GM23338 (cell line): Measurements from ENCODE around the gene NAT8L. TPM values are rescaled to one million over a fixed set of nuclear protein-coding genes. Genes with fewer than 3 reads are reported as not detected.

Source experiments
- ATAC-seq: fragments of 200-7000 bp; cut with Tn5 transposase; 3 replicates; pipeline ENCODE4 v1.9.1; 2020
- DNase-seq: peaks from one replicate; pipeline ENCODE4 v3.0.0-alpha.2; 2015; ENCODE audit warnings: low spot score
- H2AFZ ChIP-seq: fragments of 200-600 bp; sonication (generic); 2 replicates; pipeline ENCODE4 v1.8.0; 2016; ENCODE audit warnings: antibody characterized with exemption, mild to moderate bottlenecking, moderate library complexity
- H3F3A ChIP-seq: fragments of 200-600 bp; sonication (generic); replicated peaks from 2 replicates; pipeline ENCODE4 v1.8.0; 2017; ENCODE audit warnings: antibody characterized with exemption, mixed run types, low read depth
- H3K27ac ChIP-seq: fragments of 200-600 bp; sonication (generic); 2 replicates; pipeline ENCODE4 v1.6.1; 2016; ENCODE audit warnings: low read depth
- H3K27me3 ChIP-seq: fragments of 200-600 bp; sonication (generic); 2 replicates; pipeline ENCODE4 v1.8.0; 2016; ENCODE audit warnings: mild to moderate bottlenecking, mixed run types, moderate library complexity; ENCODE audit not compliant: insufficient read depth
- H3K36me3 ChIP-seq: fragments of 200-600 bp; sonication (generic); 2 replicates; pipeline ENCODE4 v1.8.0; 2016; ENCODE audit warnings: mild to moderate bottlenecking; ENCODE audit not compliant: insufficient read depth
- H3K4me1 ChIP-seq: fragments of 200-600 bp; sonication (generic); 2 replicates; pipeline ENCODE4 v1.8.0; 2016; ENCODE audit warnings: mild to moderate bottlenecking, moderate library complexity; ENCODE audit not compliant: insufficient read depth
- H3K4me2 ChIP-seq: fragments of 200-600 bp; sonication (generic); 2 replicates; pipeline ENCODE4 v1.7.1; 2017; ENCODE audit warnings: mixed run types
- H3K4me3 ChIP-seq: fragments of 200-600 bp; sonication (generic); 2 replicates; pipeline ENCODE4 v1.6.1; 2016; ENCODE audit warnings: mixed run types
- H3K79me2 ChIP-seq: fragments of 200-600 bp; sonication (generic); replicated peaks from 2 replicates; pipeline ENCODE4 v1.8.0; 2017; ENCODE audit warnings: mild to moderate bottlenecking; ENCODE audit not compliant: insufficient read depth
- H3K9me2 ChIP-seq: fragments of 200-600 bp; sonication (generic); 2 replicates; pipeline ENCODE4 v1.8.0; 2017; ENCODE audit not compliant: insufficient read depth
- H4K20me1 ChIP-seq: fragments of 200-600 bp; sonication (generic); replicated peaks from 2 replicates; pipeline ENCODE4 v1.8.0; 2017; ENCODE audit warnings: mild to moderate bottlenecking; ENCODE audit not compliant: insufficient read depth
- H3K27ac Mint-ChIP-seq: 2 replicates; pipeline ENCODE4 v1.8.0; 2020; ENCODE audit warnings: inconsistent platforms, mild to moderate bottlenecking, moderate library complexity, mixed read lengths
- H3K27me3 Mint-ChIP-seq: 3 replicates; pipeline ENCODE4 v1.8.0; 2022; ENCODE audit warnings: low read depth, mild to moderate bottlenecking, moderate library complexity, mixed read lengths, inconsistent platforms; ENCODE audit not compliant: insufficient read depth, poor library complexity
- H3K36me3 Mint-ChIP-seq: 3 replicates; pipeline ENCODE4 v1.8.0; 2021; ENCODE audit warnings: low read depth, mild to moderate bottlenecking, inconsistent platforms, moderate library complexity, mixed read lengths
- H3K4me1 Mint-ChIP-seq: 3 replicates; pipeline ENCODE4 v1.8.0; 2020; ENCODE audit warnings: mild to moderate bottlenecking, inconsistent platforms, mixed read lengths
- H3K4me3 Mint-ChIP-seq: 3 replicates; pipeline ENCODE4 v1.8.0; 2021; ENCODE audit warnings: moderate library complexity, mild to moderate bottlenecking, inconsistent platforms, mixed read lengths
- H3K9me3 Mint-ChIP-seq: 3 replicates; pipeline ENCODE4 v1.8.0; 2020; ENCODE audit warnings: moderate library complexity, mild to moderate bottlenecking, inconsistent platforms, mixed read lengths
- CREB1 ChIP-seq: fragments of 250-450 bp; sonication (Bioruptor Pico); IDR thresholded peaks from 2 replicates; pipeline ENCODE4 v1.5.0; 2020; ENCODE audit warnings: low read depth, mild to moderate bottlenecking, moderate library complexity
- ETS1 ChIP-seq: IDR thresholded peaks from 2 replicates; pipeline ENCODE4 v1.6.1; 2016; ENCODE audit warnings: antibody characterized with exemption
- EZH2 ChIP-seq: fragments of 200-600 bp; sonication (generic); IDR thresholded peaks from one replicate; pipeline ENCODE4 v1.8.0; 2017; ENCODE audit warnings: antibody characterized with exemption, mild to moderate bottlenecking, low read depth; ENCODE audit not compliant: unreplicated experiment
- EZH2phosphoT487 ChIP-seq: fragments of 200-600 bp; sonication (generic); IDR thresholded peaks from one replicate; pipeline ENCODE4 v1.8.1; 2018; ENCODE audit warnings: antibody characterized with exemption; ENCODE audit not compliant: unreplicated experiment
- JUNB ChIP-seq: IDR thresholded peaks from one replicate; pipeline ENCODE4 v1.6.1; 2016; ENCODE audit warnings: antibody characterized with exemption; ENCODE audit not compliant: unreplicated experiment
- POLR2AphosphoS5 ChIP-seq: IDR thresholded peaks from 2 replicates; pipeline ENCODE4 v1.6.1; 2016; ENCODE audit warnings: antibody characterized with exemption, low read depth
- STAT1 ChIP-seq: IDR thresholded peaks from one replicate; pipeline ENCODE4 v1.6.1; 2016; ENCODE audit warnings: antibody characterized with exemption; ENCODE audit not compliant: unreplicated experiment
- polyA plus RNA-seq: library from polyadenylated mRNA; unstranded; fragments of >200 nt; fragmentation: Nextera tagmentation; extraction: Ambion mirVana; gene quantifications from 2 replicates; pipeline ENCODE4 v1.2.1, GENCODE V29; 2016
- total RNA-seq: library from RNA; depleted of rRNA; stranded (reverse); fragments of >200 nt; shearing (Covaris generic); gene quantifications from 2 replicates; pipeline ENCODE4 v1.2.3, GENCODE V29; 2014

The NAT8L gene
- total and polyA plus RNA-seq, 2 experiments from 2014 or later: 1.6 to 9.7 TPM

GRCh38 chr4:2089222-2089621 is 30.1 kb downstream of the NAT8L start (continued):
- no peak for TF ChIP-seq ETS1

GRCh38 chr4:2090642-2091041 is 31.5 kb downstream of the NAT8L start:
- Mint-ChIP-seq H3K4me3 (no peak overlapping the region), H3K27me3 (peaks cover 8% of the 10 kb centered on the region), H3K27ac (no peak overlapping the region), H3K36me3 (no peaks in the 10 kb centered on the region), H3K4me1 (no peaks in the 10 kb centered on the region), H3K9me3 (no peaks in the 10 kb centered on the region; the same call in 2 of the 3 replicates)
- Histone ChIP-seq H3K9me2 (no peaks in the 10 kb centered on the region), H3K4me2 (no peak overlapping the region), H4K20me1 (no peaks in the 10 kb centered on the region; the same call in 1 of the 2 replicates), H2AFZ (no peak overlapping the region), H3K4me1 (no peaks in the 10 kb centered on the region), H3K27ac (no peak overlapping the region), H3K27me3 (no peaks in the 10 kb centered on the region), H3K79me2 (no peaks in the 10 kb centered on the region), H3K4me3 (no peak overlapping the region), H3F3A (no peaks in the 10 kb centered on the region), H3K36me3 (no peaks in the 10 kb centered on the region)
- no peak for DNase-seq
- TF ChIP-seq CREB1 (CRISPR knock-in tag) (no peak), STAT1 (no peak), EZH2 (no peak)
- no peak for ATAC-seq

GRCh38 chr4:2091990-2092668 is 33.0 kb downstream of the NAT8L start:
- no peaks in the 10 kb centered on the region for H3K9me2 ChIP-seq
- no peak overlapping the region for H3K27ac ChIP-seq
- Mint-ChIP-seq H3K4me1 (no peaks in the 10 kb centered on the region), H3K9me3 (peaks cover 9% of the 10 kb centered on the region; the same call in 2 of the 3 replicates), H3K4me3 (no peak overlapping the region), H3K27me3 (peaks cover 8% of the 10 kb centered on the region), H3K36me3 (no peaks in the 10 kb centered on the region; the same call in 2 of the 3 replicates), H3K27ac (no peak overlapping the region)
- H3K27me3 ChIP-seq: no peaks in the 10 kb centered on the region
- DNase-seq (no peak), ATAC-seq (no peak; the same call in 2 of the 3 replicates)
- no peak overlapping the region for H3K4me3 ChIP-seq
- no peaks in the 10 kb centered on the region for H3F3A ChIP-seq
- H4K20me1 ChIP-seq: no peaks in the 10 kb centered on the region; the same call in 1 of the 2 replicates
- H3K4me1 ChIP-seq: no peaks in the 10 kb centered on the region
- H2AFZ ChIP-seq: no peak overlapping the region
- H3K4me2 ChIP-seq: no peak overlapping the region
- no peaks in the 10 kb centered on the region for H3K79me2 ChIP-seq
- no peak for TF ChIP-seq JUNB
- no peaks in the 10 kb centered on the region for H3K36me3 ChIP-seq

- Histone ChIP-seq H2AFZ (no peak overlapping the region), H3K36me3 (no peaks in the 10 kb centered on the region), H3K4me1 (no peaks in the 10 kb centered on the region), H3K79me2 (no peaks in the 10 kb centered on the region), H3K27me3 (no peaks in the 10 kb centered on the region), H3K4me2 (no peak overlapping the region), H3K27ac (no peak overlapping the region), H4K20me1 (no peaks in the 10 kb centered on the region; the same call in 1 of the 2 replicates), H3F3A (no peaks in the 10 kb centered on the region), H3K4me3 (no peak overlapping the region), H3K9me2 (no peaks in the 10 kb centered on the region)
- no peaks in the 10 kb centered on the region; the same call in 2 of the 3 replicates for H3K36me3 Mint-ChIP-seq
- no peaks in the 10 kb centered on the region for H3K4me1 Mint-ChIP-seq
- no peak for ATAC-seq
- peaks cover 8% of the 10 kb centered on the region for H3K27me3 Mint-ChIP-seq
- H3K27ac Mint-ChIP-seq: no peak overlapping the region
- peaks cover 11% of the 10 kb centered on the region; the same call in 2 of the 3 replicates for H3K9me3 Mint-ChIP-seq
- H3K4me3 Mint-ChIP-seq: no peak overlapping the region
- no peak for DNase-seq
- no peak for TF ChIP-seq POLR2AphosphoS5
- TF ChIP-seq EZH2phosphoT487: no peak
- TF ChIP-seq ETS1: no peak
- TF ChIP-seq CREB1 (CRISPR knock-in tag): no peak
These were observed 33.5 kb downstream of the NAT8L start for GRCh38 chr4:2092669-2093053.
